ENCODE measurements around the gene DDAH1.

DNA sequence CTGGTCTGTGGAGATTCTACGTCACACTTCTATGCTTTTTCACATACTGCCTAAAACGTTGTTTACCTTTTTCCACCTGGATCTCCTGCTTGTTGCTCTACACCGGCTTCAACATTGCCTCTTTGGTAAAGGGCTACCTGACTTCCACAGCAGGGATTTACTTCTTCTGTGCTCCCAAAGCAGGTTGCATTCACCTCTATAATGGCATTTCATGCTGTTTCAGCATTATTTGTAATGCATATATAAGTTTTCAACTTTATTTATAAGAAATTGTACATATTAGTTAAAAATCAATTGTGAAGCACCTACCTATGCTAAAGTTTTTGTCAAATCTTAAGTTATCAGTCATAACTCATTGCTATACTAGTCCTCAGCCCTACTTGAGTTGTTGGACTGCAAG is 55.4 kb downstream of the DDAH1 start:
- TF ChIP-seq, protein P1, sequence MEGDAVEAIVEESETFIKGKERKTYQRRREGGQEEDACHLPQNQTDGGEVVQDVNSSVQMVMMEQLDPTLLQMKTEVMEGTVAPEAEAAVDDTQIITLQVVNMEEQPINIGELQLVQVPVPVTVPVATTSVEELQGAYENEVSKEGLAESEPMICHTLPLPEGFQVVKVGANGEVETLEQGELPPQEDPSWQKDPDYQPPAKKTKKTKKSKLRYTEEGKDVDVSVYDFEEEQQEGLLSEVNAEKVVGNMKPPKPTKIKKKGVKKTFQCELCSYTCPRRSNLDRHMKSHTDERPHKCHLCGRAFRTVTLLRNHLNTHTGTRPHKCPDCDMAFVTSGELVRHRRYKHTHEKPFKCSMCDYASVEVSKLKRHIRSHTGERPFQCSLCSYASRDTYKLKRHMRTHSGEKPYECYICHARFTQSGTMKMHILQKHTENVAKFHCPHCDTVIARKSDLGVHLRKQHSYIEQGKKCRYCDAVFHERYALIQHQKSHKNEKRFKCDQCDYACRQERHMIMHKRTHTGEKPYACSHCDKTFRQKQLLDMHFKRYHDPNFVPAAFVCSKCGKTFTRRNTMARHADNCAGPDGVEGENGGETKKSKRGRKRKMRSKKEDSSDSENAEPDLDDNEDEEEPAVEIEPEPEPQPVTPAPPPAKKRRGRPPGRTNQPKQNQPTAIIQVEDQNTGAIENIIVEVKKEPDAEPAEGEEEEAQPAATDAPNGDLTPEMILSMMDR (IDR thresholded peaks at IDR 0.05): no peak
- no peak for TF ChIP-seq POLR2A (IDR thresholded peaks at IDR 0.05)
